HUES48 (cell line): ENCODE data around the gene MCCD1.
"Not testable (repeated sequence)": the region's sequence is repeated elsewhere in the genome, so short reads cannot be mapped to it uniquely, and the experiment has no call there.

Source experiments
- H3K27ac ChIP-seq: one replicate; pipeline ENCODE4 v1.7.0; 2013; ENCODE audit warnings: low read depth, low read length, inconsistent platforms
- H3K27me3 ChIP-seq: 2 replicates; pipeline ENCODE4 v1.6.1; 2013; ENCODE audit warnings: mild to moderate bottlenecking, low read length; ENCODE audit not compliant: control insufficient read depth, insufficient read depth
- H3K36me3 ChIP-seq: 2 replicates; pipeline ENCODE4 v1.6.1; 2013; ENCODE audit warnings: low read length; ENCODE audit not compliant: control insufficient read depth, insufficient read depth
- H3K4me1 ChIP-seq: 2 replicates; pipeline ENCODE4 v1.6.1; 2013; ENCODE audit warnings: mild to moderate bottlenecking, low read length; ENCODE audit not compliant: control insufficient read depth, insufficient read depth
- H3K4me3 ChIP-seq: 2 replicates; pipeline ENCODE4 v1.5.1; 2013; ENCODE audit warnings: mild to moderate bottlenecking, low read depth, low read length
- H3K9ac ChIP-seq: 2 replicates; pipeline ENCODE4 v1.6.1; 2013; ENCODE audit warnings: mild to moderate bottlenecking, low read depth, low read length, moderate library complexity
- H3K9me3 ChIP-seq: 2 replicates; pipeline ENCODE4 v1.6.1; 2013; ENCODE audit warnings: low read length; ENCODE audit not compliant: control insufficient read depth, insufficient read depth

MCCD1 gene

DNA sequence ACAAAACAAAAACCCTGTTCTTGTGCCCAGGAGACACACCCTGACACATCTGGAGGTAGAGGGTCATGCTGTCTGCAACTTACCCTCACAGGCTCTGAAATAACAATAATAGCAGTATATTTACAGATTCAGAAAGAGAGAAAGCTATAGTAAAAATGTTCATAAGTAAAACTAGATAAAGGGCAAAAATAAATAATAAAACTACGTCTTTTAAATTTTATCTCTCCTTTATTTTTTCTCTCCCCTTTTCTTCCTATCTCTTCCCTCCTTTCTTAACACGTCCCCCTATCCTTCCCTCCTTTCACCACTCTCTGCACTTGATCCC lies 35.2 kb upstream of the MCCD1 start:
- H3K9ac ChIP-seq, H3K36me3 ChIP-seq, H3K9me3 ChIP-seq, H3K27ac ChIP-seq, H3K4me1 ChIP-seq: not testable (repeated sequence)
- peak overlapping the region; percentile 77 for H3K4me3 ChIP-seq
- H3K27me3 ChIP-seq, result peaks cover 25% of the 10 kb centered on the region

- Histone ChIP-seq H3K27me3 (peaks cover 28% of the 10 kb centered on the region), H3K9me3 (no peaks in the 10 kb centered on the region), H3K9ac (peak overlapping the region; percentile 51; the same call in 1 of the 2 replicates), H3K4me1 (peaks cover 12% of the 10 kb centered on the region), H3K36me3 (no peaks in the 10 kb centered on the region), H3K27ac (peak overlapping the region; percentile 44), H3K4me3 (peak overlapping the region; percentile 77)
Observed at GRCh38 chr6:31493875-31494694, 34.7 kb upstream of the MCCD1 start.

DNA sequence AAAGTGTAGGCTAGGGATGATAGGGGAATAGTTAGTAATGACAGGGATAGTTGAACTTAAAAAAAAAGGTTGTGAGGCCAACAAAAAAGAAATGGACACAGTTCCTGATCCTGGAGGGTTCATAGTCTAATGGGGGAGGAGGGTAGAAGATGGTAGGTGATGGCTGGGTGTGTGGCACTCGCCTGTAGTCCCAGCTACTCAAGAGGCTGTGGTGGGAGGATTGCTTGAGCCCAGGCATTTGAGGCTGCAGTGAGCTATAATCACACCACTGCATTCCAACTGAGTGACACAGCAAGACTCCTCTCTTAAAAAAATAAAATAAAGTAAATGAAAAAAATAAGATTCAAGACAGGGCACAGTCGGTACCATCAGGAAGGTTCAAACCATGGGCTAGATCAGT lies 33.2 kb upstream of the MCCD1 start:
- Histone ChIP-seq H3K4me3 (peak overlapping the region; percentile 77), H3K9me3 (no peaks in the 10 kb centered on the region), H3K9ac (no peak overlapping the region), H3K27me3 (peaks cover 31% of the 10 kb centered on the region), H3K36me3 (no peaks in the 10 kb centered on the region), H3K4me1 (peaks cover 20% of the 10 kb centered on the region), H3K27ac (no peak overlapping the region)

- not testable (repeated sequence) for H3K27ac ChIP-seq, H3K36me3 ChIP-seq, H3K9ac ChIP-seq, H3K9me3 ChIP-seq
- Histone ChIP-seq H3K4me3 (peak overlapping the region; percentile 85; the same call in 1 of the 2 replicates), H3K27me3 (peaks cover 31% of the 10 kb centered on the region), H3K4me1 (peaks cover 19% of the 10 kb centered on the region)
Observed at GRCh38 chr6:31496826-31497225, 31.9 kb upstream of the MCCD1 start.

- H3K27ac ChIP-seq, result no peak within 1 kb of the TSS
- H3K27me3 ChIP-seq, result peaks cover 31% of the 10 kb centered on the region
- peak within 1 kb of the TSS; percentile 48; the same call in 1 of the 2 replicates for H3K9ac ChIP-seq
- H3K36me3 ChIP-seq, result no peaks in the 10 kb centered on the region
- peaks cover 19% of the 10 kb centered on the region for H3K4me1 ChIP-seq
- no peaks in the 10 kb centered on the region for H3K9me3 ChIP-seq
- peak within 1 kb of the TSS; percentile 85 for H3K4me3 ChIP-seq
Observed at GRCh38 chr6:31497531-31498476, 31.0 kb upstream of the MCCD1 start, which contains the start of gene MICB. MICB (plus strand) TSS chr6:31498145; CDS start chr6:31498194, 49 bp downstream.

DNA sequence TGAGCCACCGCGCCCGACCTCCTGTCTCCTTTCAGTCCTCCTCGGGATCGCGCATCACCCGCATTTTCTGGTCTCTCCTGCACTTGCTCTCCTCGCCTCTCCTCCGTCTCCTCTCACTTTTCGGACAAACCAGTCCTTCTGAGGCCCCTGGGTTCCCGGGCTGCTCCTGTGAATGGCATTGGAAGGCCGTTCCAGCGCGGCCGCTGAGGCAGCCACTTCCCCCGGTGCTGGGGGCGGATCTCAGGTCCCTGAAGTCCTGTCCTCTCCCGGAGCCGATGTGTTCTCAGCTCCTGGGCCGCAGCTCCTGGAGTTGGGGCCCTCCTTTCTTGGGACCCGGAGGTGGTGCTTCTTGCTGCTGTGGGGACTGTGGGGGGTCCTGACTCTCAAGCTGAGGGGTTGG lies 30.0 kb upstream of the MCCD1 start:
- peak overlapping the region; percentile 85 for H3K4me3 ChIP-seq
- no peaks in the 10 kb centered on the region for H3K9me3 ChIP-seq
- peaks cover 31% of the 10 kb centered on the region for H3K27me3 ChIP-seq
- no peak overlapping the region for H3K9ac ChIP-seq
- no peaks in the 10 kb centered on the region for H3K36me3 ChIP-seq
- no peak overlapping the region for H3K27ac ChIP-seq
- H3K4me1 ChIP-seq, result peaks cover 19% of the 10 kb centered on the region

- H3K27me3 ChIP-seq, result peaks cover 31% of the 10 kb centered on the region
- not testable (repeated sequence) for H3K27ac ChIP-seq, H3K9ac ChIP-seq, H3K9me3 ChIP-seq, H3K36me3 ChIP-seq
- peaks cover 19% of the 10 kb centered on the region for H3K4me1 ChIP-seq
- peak overlapping the region; percentile 85; the same call in 1 of the 2 replicates for H3K4me3 ChIP-seq
Observed at GRCh38 chr6:31499648-31500047, 29.1 kb upstream of the MCCD1 start.

DNA sequence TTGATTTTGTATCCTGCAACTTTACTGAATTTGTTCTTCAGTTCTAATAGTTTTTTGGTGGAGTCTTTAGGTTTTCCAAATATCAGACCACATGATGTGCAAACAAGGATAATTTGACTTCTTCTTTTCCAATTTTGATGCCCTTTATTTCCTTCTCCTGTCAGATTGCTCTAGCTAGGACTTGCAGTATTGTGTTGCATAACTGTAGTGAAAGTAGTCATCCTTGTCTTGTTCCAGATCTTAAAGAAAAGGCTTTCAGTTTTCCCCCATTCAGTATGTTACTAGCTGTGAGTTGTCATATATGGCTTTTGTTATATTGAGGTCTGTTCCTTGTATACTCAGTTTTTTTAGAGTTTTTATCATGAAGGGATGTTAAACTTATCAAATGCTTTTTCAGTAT lies 26.2 kb upstream of the MCCD1 start:
- Histone ChIP-seq H3K27me3 (0 out of 2 replicates have a peak, but pooled peaks cover 6% of the 10 kb centered on the region), H3K4me3 (no peak overlapping the region), H3K9ac (no peak overlapping the region), H3K27ac (no peak overlapping the region), H3K9me3 (no peaks in the 10 kb centered on the region), H3K4me1 (peaks cover 12% of the 10 kb centered on the region), H3K36me3 (peaks cover 15% of the 10 kb centered on the region)

GRCh38 chr6:31509036-31509435 lies 19.7 kb upstream of the MCCD1 start:
- not testable (repeated sequence) for H3K9ac ChIP-seq, H3K4me1 ChIP-seq, H3K27me3 ChIP-seq, H3K4me3 ChIP-seq, H3K27ac ChIP-seq, H3K9me3 ChIP-seq
- H3K36me3 ChIP-seq, result peaks cover 40% of the 10 kb centered on the region

DNA sequence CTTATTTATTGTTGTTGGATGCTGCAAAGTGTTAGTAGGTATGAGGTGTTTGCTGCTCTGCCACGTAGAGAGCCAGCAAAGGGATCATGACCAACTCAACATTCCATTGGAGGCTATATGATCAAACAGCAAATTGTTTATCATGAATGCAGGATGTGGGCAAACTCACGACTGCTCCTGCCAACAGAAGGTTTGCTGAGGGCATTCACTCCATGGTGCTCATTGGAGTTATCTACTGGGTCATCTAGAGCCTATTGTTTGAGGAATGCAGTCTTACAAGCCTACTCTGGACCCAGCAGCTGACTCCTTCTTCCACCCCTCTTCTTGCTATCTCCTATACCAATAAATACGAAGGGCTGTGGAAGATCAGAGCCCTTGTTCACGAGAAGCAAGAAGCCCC lies 18.8 kb upstream of the MCCD1 start:
- H3K36me3 ChIP-seq, result peaks cover 40% of the 10 kb centered on the region
- no peaks in the 10 kb centered on the region for H3K9me3 ChIP-seq
- no peak overlapping the region for H3K9ac ChIP-seq
- no peak overlapping the region for H3K4me3 ChIP-seq
- no peaks in the 10 kb centered on the region for H3K4me1 ChIP-seq
- no peaks in the 10 kb centered on the region for H3K27me3 ChIP-seq
- H3K27ac ChIP-seq, result no peak overlapping the region
